Measurements from ENCODE around the gene EPHA8. TPM values are rescaled to one million over a fixed set of nuclear protein-coding genes. Genes with fewer than 3 reads are reported as not detected.

The EPHA8 gene
- total and polyA plus RNA-seq, 2 donors (not counting 1 experiment from before 2014, with no cell fraction given) = not detected

DNA sequence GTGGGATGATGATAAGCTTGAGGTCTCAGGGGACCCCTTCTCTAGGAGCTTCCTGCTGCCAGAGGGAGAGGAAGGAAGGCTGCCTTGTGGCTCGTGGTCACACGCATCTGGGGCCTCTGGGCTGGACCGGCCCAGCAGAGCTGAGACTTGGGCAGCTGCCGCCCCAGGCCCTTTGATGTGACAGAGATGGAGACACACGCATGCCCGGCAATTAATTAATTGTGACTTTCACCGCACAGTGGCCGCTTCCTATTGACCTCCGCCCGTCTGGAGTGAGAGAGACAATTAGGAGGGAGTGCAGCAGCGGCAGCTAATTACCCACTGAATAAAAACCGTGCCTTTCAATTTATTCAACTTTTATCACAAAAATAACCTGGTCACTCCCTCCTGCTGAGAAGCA is 56.5 kb downstream of the EPHA8 start:
- WGBS (ENCODE audit: insufficient coverage) = 55% methylated on average over 9 of the region's 12 CpGs

DNA sequence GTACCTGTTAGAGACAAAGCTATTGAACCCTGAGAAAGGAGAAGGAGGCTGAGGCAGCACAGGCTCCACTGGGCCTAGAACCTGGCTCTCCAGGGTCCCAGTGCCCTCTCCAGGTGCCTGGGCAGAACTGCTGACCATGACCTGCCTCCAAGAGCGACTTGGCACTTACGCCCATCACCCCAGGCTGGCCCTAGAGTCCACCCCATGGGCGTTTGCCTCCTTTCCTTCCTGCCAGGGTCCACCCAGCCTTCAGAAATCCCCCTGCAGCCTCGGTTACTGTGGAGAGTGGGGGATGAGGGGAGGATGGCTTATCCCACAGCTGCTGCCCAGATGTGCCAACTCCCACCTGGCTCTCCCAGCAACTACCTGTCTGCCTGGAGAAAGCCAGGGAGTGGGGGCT is 58.5 kb downstream of the EPHA8 start:
- CTCF ChIA-PET = no interaction called here
- WGBS (ENCODE audit: insufficient coverage) = 60% methylated on average over 3 of the region's 4 CpGs
- Mint-ChIP-seq H3K27me3 (peaks cover 43% of the 10 kb centered on the region), H3K9me3 (ENCODE audit: insufficient read depth) (no peaks in the 10 kb centered on the region), H3K27ac (no peak overlapping the region), H3K4me3 (no peak overlapping the region), H3K4me1 (no peaks in the 10 kb centered on the region)
- Histone ChIP-seq H2AFZ (ENCODE audit: insufficient read depth, low read depth, low read length, poor library complexity, severe bottlenecking) (no peak overlapping the region), H3K27me3 (replicated peaks in 1 of 4; ENCODE audit: control extremely low read depth in 1 of 4, control insufficient read depth in 3 of 4, insufficient read depth in 4 of 4, low read length in 3 of 4) (peaks cover 0 to 11% (median 2%) of the 10 kb centered on the region in 4 experiments), H3K4me3 (ENCODE audit: control extremely low read depth in 1 of 5, extremely low read depth in 1 of 5, insufficient read depth in 1 of 5, low read depth in 2 of 5, low read length in 4 of 5) (no peak overlapping the region), H4K20me1 (ENCODE audit: control insufficient read depth, insufficient read depth, low read length, poor library complexity, severe bottlenecking) (no peaks in the 10 kb centered on the region), H3K9ac (ENCODE audit: low read length) (no peak overlapping the region), H3K36me3 (replicated peaks in 1 of 2; ENCODE audit: control extremely low read depth in 1 of 2, control insufficient read depth in 1 of 2, extremely low read depth in 1 of 2, insufficient read depth in 2 of 2, low read length in 1 of 2) (no peaks in the 10 kb centered on the region), H3K4me1 (ENCODE audit: control insufficient read depth in 2 of 2, insufficient read depth in 2 of 2, low read length in 2 of 2) (no peaks in the 10 kb centered on the region), H3K4me2 (replicated peaks; ENCODE audit: low read depth, low read length, poor library complexity, severe bottlenecking) (no peak overlapping the region), H3K27ac (ENCODE audit: low read length in 2 of 2) (no peak overlapping the region), H3K79me2 (ENCODE audit: control insufficient read depth, insufficient read depth, low read length) (no peaks in the 10 kb centered on the region), H3K9me3 (ENCODE audit: control extremely low read depth in 1 of 3, control insufficient read depth in 2 of 3, insufficient read depth in 1 of 3, low read length in 2 of 3) (no peaks in the 10 kb centered on the region)
- no peak for TF ChIP-seq EZH2 (IDR thresholded peaks at IDR 0.05; ENCODE audit: borderline replicate concordance, insufficient read depth, low read depth, low read length, poor library complexity, severe bottlenecking)
- TF ChIP-seq, protein P1, sequence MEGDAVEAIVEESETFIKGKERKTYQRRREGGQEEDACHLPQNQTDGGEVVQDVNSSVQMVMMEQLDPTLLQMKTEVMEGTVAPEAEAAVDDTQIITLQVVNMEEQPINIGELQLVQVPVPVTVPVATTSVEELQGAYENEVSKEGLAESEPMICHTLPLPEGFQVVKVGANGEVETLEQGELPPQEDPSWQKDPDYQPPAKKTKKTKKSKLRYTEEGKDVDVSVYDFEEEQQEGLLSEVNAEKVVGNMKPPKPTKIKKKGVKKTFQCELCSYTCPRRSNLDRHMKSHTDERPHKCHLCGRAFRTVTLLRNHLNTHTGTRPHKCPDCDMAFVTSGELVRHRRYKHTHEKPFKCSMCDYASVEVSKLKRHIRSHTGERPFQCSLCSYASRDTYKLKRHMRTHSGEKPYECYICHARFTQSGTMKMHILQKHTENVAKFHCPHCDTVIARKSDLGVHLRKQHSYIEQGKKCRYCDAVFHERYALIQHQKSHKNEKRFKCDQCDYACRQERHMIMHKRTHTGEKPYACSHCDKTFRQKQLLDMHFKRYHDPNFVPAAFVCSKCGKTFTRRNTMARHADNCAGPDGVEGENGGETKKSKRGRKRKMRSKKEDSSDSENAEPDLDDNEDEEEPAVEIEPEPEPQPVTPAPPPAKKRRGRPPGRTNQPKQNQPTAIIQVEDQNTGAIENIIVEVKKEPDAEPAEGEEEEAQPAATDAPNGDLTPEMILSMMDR (IDR thresholded peaks at IDR 0.05) = no peak
- ATAC-seq (ENCODE audit: low read depth) = no peak
- no peak for DNase-seq
- intact Hi-C loops (cut with micrococcal nuclease) = no loop called here
- POLR2A ChIA-PET = no interaction called here

More for the DNA sequence above, 56.5 kb downstream of the EPHA8 start:
- ChIA-PET CTCF (no interaction called here), POLR2A (no interaction called here)
- peaks cover 36% of the 10 kb centered on the region for H3K27me3 Mint-ChIP-seq
- no peak overlapping the region for H3K27ac Mint-ChIP-seq
- TF ChIP-seq EZH2 (IDR thresholded peaks at IDR 0.05; ENCODE audit: borderline replicate concordance, insufficient read depth, low read depth, low read length, poor library complexity, severe bottlenecking) = no peak
- TF ChIP-seq, protein P1 (IDR thresholded peaks at IDR 0.05) = no peak
- no peaks in the 10 kb centered on the region for H3K9me3 ChIP-seq (ENCODE audit: control extremely low read depth in 1 of 3, control insufficient read depth in 2 of 3, insufficient read depth in 1 of 3, low read length in 2 of 3)
- no peak overlapping the region for H3K4me3 ChIP-seq (ENCODE audit: control extremely low read depth in 1 of 5, extremely low read depth in 1 of 5, insufficient read depth in 1 of 5, low read depth in 2 of 5, low read length in 4 of 5)
- no peaks in the 10 kb centered on the region for H4K20me1 ChIP-seq (ENCODE audit: control insufficient read depth, insufficient read depth, low read length, poor library complexity, severe bottlenecking)
- intact Hi-C loops (cut with micrococcal nuclease) = no loop called here
- ATAC-seq (ENCODE audit: low read depth) (no peak), DNase-seq (no peak)
- no peaks in the 10 kb centered on the region for H3K36me3 ChIP-seq (replicated peaks in 1 of 2; ENCODE audit: control extremely low read depth in 1 of 2, control insufficient read depth in 1 of 2, extremely low read depth in 1 of 2, insufficient read depth in 2 of 2, low read length in 1 of 2)
- H3K4me1 ChIP-seq (ENCODE audit: control insufficient read depth in 2 of 2, insufficient read depth in 2 of 2, low read length in 2 of 2) = no peaks in the 10 kb centered on the region
- no peak overlapping the region for H3K4me2 ChIP-seq (replicated peaks; ENCODE audit: low read depth, low read length, poor library complexity, severe bottlenecking)
- no peak overlapping the region for H3K4me3 Mint-ChIP-seq
- H3K4me1 Mint-ChIP-seq = no peaks in the 10 kb centered on the region
- H3K27ac ChIP-seq (ENCODE audit: low read length in 2 of 2) = no peak overlapping the region
- H3K27me3 ChIP-seq (replicated peaks in 1 of 4; ENCODE audit: control extremely low read depth in 1 of 4, control insufficient read depth in 3 of 4, insufficient read depth in 4 of 4, low read length in 3 of 4) = peaks cover 0 to 5% (median 0%) of the 10 kb centered on the region in 4 experiments
- H3K9me3 Mint-ChIP-seq (ENCODE audit: insufficient read depth) = no peaks in the 10 kb centered on the region
- no peak overlapping the region for H2AFZ ChIP-seq (ENCODE audit: insufficient read depth, low read depth, low read length, poor library complexity, severe bottlenecking)
- no peak overlapping the region for H3K9ac ChIP-seq (ENCODE audit: low read length)
- H3K79me2 ChIP-seq (ENCODE audit: control insufficient read depth, insufficient read depth, low read length) = no peaks in the 10 kb centered on the region
